ENCODE measurements around the gene MLKL.
A peak's percentile ranks its signal among the peaks of the same experiment; 100 is the strongest.
"Not testable (repeated sequence)": the region's sequence is repeated elsewhere in the genome, so short reads cannot be mapped to it uniquely, and the experiment has no call there.

MLKL gene

DNA sequence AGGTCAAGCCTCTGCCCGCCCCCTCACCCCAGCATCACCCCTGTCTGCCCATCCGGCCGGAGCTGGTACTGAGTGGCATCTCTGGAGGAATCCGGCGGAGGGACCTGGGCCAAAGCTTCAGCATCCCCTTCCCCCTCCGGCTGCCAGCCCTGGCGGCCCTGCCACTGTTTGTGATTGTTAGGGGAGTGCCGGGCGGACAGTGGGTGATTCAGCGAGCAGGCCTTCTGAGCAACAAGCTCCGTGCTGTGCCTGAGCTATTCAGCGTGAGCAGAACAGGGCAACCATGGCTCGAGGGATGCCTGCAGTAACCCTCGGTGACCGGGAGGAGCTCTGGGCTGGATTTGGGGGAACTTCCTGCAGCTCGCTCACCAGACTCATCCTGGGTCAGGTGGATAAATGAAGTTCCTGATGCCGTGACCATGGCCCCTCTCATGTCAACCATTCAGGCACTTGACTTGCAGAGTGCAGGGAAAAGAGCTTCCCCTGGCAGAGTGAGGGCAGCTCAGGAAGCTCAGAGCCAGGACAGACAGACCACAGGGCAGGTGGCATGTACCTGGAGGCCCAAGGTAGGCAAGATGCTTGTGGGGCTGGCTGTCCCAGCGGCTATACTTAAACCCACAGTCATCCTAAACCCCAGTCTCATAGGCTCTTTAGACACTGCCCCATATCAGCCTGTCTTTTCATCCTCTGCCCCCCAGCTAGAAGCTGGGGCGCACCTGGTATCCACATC lies 24.3 kb upstream of the MLKL start:
- in situ Hi-C loops (cut with MboI; ENCODE audit: low sequenced_read_pairs) = no loop called here
- no peaks in the 10 kb centered on the region for H3K4me1 ChIP-seq
- no peaks in the 10 kb centered on the region for H3K27me3 ChIP-seq (ENCODE audit: low read depth)
- DNase-seq (ENCODE audit: low spot score in 2 of 2) = no peak
- H3K9me3 ChIP-seq = peaks cover 9% of the 10 kb centered on the region; the same call in 1 of the 2 replicates
- H3K4me3 ChIP-seq = no peak overlapping the region
- H3K36me3 ChIP-seq (replicated peaks) = no peaks in the 10 kb centered on the region

DNA sequence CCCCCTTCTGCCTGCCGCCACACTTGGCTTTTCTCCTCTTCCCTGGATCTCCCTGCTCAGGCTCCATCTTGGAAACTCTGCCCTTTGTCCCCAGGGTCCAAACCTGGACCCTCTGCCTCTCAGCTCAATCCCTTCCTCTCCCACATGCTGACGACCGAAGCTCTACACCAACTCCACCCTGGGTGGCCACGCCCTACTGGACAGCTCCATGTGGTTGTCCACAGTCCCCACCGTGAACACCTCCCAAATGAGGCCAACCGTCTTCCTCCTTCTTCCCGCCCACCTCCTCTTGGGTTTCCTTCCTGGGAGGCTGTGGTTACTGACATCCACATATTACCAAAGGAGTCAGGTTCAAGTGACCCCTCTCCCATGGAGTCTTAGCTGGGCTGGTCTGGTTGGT lies 22.6 kb upstream of the MLKL start:
- DNase-seq (ENCODE audit: low spot score in 2 of 2) = no peak
- no peaks in the 10 kb centered on the region for H3K4me1 ChIP-seq
- peaks cover 9% of the 10 kb centered on the region; the same call in 1 of the 2 replicates for H3K9me3 ChIP-seq
- no peaks in the 10 kb centered on the region for H3K36me3 ChIP-seq (replicated peaks)
- no peak overlapping the region for H3K4me3 ChIP-seq
- H3K27me3 ChIP-seq (ENCODE audit: low read depth) = no peaks in the 10 kb centered on the region
- in situ Hi-C loops (cut with MboI; ENCODE audit: low sequenced_read_pairs) = no loop called here

DNA sequence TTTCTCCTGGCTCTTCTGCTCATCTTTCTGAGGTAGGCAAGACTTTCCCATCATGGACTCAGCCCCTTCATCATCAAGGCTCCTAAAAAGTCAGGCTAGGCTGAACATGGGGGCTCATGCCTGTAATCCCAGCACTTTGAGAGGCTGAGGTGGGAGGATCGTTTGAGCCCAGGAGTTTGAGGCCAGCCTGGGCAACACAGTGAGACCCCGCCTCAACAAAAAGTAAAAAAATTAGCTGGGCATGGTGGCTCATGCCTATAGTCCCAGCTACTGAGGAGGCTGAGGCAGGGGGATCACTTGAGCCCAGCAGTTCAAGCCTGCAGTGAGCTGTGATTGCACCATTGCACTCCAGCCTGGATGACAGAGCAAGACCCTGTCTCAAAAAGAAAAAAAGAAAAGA lies 21.5 kb upstream of the MLKL start:
- H3K36me3 ChIP-seq (replicated peaks); H3K9me3 ChIP-seq; H3K27me3 ChIP-seq (ENCODE audit: low read depth); DNase-seq (ENCODE audit: low spot score in 2 of 2); H3K4me1 ChIP-seq; H3K4me3 ChIP-seq; in situ Hi-C loops (cut with MboI; ENCODE audit: low sequenced_read_pairs): not testable (repeated sequence)

DNA sequence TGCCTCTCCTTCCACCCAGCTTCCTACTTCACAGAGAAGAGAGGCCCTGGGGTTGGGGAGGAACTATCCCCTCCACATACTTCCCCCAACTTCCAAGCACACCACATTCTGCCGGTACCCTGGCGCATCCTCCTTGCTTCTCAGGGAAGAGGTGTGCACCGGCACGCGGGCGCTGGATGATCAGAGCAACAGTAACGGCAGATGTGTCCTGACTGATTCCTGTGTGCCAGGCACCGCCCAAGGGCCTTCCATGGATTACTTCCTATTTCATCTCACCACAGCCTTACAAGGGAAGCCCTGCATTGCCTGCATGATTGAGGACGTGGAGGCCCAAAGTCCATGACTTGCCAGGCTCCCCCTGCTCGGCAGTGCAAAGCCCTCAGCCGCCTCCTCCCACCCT lies 21.1 kb upstream of the MLKL start:
- Histone ChIP-seq H3K4me1 (no peaks in the 10 kb centered on the region), H3K36me3 (replicated peaks) (no peaks in the 10 kb centered on the region), H3K4me3 (no peak overlapping the region), H3K9me3 (peaks cover 2% of the 10 kb centered on the region; the same call in 1 of the 2 replicates), H3K27me3 (ENCODE audit: low read depth) (no peaks in the 10 kb centered on the region)
- in situ Hi-C loops (cut with MboI; ENCODE audit: low sequenced_read_pairs) = no loop called here
- DNase-seq (ENCODE audit: low spot score in 2 of 2) = no peak

DNA sequence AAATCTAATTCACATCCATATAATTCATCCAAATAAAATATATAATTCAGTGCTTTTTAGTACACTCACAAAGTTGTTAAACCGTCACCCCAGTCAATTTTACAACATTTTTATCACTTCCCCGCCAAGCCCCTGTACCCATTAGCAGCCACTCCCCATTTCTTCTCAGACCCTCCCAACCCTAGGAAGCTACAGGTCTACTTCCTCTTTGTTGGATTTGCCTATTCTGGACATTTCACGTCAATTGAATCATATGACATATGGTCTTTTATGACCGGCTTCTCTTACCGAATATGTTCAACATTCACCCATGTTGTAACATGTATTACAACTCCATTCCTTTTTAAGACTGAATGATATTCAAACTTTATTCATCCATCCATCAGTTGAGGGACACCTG lies 19.9 kb upstream of the MLKL start:
- in situ Hi-C loops (cut with MboI; ENCODE audit: low sequenced_read_pairs) = no loop called here
- Histone ChIP-seq H3K4me1 (no peaks in the 10 kb centered on the region), H3K9me3 (no peaks in the 10 kb centered on the region), H3K4me3 (no peak overlapping the region), H3K27me3 (ENCODE audit: low read depth) (no peaks in the 10 kb centered on the region), H3K36me3 (replicated peaks) (no peaks in the 10 kb centered on the region)
- no peak for DNase-seq (ENCODE audit: low spot score in 2 of 2)

DNA sequence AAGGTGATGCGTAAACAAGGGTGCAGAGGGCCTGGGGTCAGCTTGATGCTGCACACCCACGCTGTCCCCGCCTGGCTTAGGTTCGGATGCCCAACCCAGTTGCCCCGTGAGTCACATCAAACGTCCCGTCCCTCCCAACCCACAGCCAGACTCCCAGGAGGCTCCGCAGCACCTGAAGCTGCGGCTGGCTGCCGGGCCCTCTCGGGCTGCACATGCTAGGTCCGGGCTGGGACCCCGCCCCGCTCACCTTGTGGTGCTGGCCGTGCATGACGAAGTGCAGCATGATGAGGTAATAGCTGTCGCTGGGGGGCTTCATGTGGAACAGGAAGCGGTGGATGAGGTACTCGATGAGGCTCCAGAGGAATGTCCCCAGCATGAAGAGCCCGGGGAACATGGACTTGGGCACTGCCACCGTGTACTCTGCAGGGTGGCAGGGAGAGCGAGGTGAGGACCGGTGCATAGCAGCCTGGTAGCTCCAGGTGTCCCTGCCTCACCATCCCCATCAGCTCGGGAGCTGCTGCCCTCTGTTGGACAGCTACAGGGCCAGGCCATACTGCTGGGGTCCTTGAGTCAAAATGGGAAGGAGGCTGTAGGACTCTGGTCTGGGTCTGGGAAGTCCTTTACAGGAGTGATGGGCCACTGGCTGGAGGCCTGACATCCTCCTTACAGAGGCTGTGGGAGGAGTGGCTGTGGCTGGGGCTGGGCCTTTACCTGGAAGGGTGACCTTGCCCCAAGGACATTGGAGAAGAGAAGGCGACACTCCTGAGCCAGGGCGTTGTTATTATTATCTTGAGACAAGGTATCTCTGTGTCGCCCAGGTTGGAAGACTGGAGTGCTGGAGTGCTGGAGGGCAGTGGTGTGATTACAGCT lies 18.3 kb upstream of the MLKL start:
- Histone ChIP-seq H3K4me3 (no peak overlapping the region), H3K4me1 (no peaks in the 10 kb centered on the region), H3K27me3 (ENCODE audit: low read depth) (no peaks in the 10 kb centered on the region), H3K9me3 (no peaks in the 10 kb centered on the region), H3K36me3 (replicated peaks) (no peaks in the 10 kb centered on the region)
- in situ Hi-C loops (cut with MboI; ENCODE audit: low sequenced_read_pairs) = no loop called here
- no peak for DNase-seq (ENCODE audit: low spot score in 2 of 2)

DNA sequence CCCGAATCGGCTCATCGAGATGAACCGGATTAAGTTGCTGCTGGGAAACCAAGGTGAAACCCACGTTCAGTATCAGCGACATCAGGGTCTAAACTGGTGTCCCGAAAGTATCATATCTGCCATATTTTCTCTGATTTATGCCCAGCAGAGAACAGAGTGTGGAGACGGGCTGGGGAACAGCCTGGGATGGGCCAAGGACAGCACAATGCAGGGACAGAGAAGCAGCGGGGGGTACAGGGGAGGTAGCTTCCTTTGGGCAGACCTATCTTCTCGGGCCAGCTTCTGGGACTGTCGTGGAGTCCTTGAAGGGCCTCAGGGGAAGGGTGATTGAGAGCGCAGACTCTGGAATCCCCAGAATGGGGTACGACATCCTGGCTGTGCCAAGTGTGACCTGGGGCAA lies 17.5 kb upstream of the MLKL start:
- H3K27me3 ChIP-seq (ENCODE audit: low read depth) = no peaks in the 10 kb centered on the region

DNA sequence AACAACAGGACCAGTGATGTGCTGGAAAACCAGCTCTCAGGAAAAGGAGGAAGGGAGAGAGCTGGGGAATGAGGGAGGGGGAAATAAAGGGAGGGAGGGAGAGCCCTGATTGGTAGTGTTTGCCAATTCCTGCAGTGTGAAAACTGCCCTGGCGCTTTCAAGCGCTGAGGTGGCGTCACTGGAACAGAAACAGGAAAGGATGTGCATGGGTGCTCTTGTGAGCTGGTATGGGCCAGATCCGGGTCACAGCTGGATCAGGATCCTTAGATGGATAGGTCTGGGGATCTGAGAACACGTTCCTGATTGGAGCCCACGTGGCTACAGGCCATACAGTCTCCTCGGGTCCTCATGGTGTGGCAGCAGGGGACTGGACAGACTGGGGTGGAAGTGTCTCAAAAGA lies 16.7 kb upstream of the MLKL start:
- H3K4me3 ChIP-seq = no peak overlapping the region
- no peaks in the 10 kb centered on the region for H3K9me3 ChIP-seq
- in situ Hi-C loops (cut with MboI; ENCODE audit: low sequenced_read_pairs) = no loop called here
- no peaks in the 10 kb centered on the region for H3K4me1 ChIP-seq
- no peaks in the 10 kb centered on the region for H3K27me3 ChIP-seq (ENCODE audit: low read depth)
- DNase-seq (ENCODE audit: low spot score in 2 of 2) = no peak
- no peaks in the 10 kb centered on the region for H3K36me3 ChIP-seq (replicated peaks)

More for the DNA sequence above, 17.5 kb upstream of the MLKL start:
- no peak for DNase-seq (ENCODE audit: low spot score in 2 of 2)
- in situ Hi-C loops (cut with MboI; ENCODE audit: low sequenced_read_pairs) = no loop called here
- H3K9me3 ChIP-seq = no peaks in the 10 kb centered on the region
- H3K4me3 ChIP-seq = no peak overlapping the region
- H3K36me3 ChIP-seq (replicated peaks) = no peaks in the 10 kb centered on the region
- no peaks in the 10 kb centered on the region for H3K4me1 ChIP-seq

DNA sequence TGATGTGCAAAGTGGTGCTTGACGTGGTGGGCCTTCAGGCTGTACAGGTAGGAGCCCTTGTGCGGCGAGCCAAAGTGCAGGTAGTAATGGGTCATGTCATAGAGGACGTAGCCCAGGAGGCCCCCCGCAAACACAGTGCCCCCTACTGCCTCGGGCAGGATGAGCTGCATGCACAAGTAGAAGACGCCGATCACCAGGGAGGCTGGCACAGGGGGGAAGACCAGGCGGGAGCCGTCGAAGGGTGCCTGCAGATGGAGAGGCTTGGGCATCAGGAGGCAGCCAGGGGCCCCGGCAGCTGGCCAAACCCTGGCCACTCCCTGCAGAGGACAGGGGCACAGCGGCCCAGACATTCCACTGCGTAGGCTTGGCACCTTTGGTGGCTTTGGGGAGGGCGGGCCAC lies 15.7 kb upstream of the MLKL start:
- Histone ChIP-seq H3K27me3 (ENCODE audit: low read depth) (no peaks in the 10 kb centered on the region), H3K4me3 (no peak overlapping the region), H3K4me1 (no peaks in the 10 kb centered on the region), H3K9me3 (no peaks in the 10 kb centered on the region), H3K36me3 (replicated peaks) (no peaks in the 10 kb centered on the region)
- in situ Hi-C loops (cut with MboI; ENCODE audit: low sequenced_read_pairs) = no loop called here
- no peak for DNase-seq (ENCODE audit: low spot score in 2 of 2)

DNA sequence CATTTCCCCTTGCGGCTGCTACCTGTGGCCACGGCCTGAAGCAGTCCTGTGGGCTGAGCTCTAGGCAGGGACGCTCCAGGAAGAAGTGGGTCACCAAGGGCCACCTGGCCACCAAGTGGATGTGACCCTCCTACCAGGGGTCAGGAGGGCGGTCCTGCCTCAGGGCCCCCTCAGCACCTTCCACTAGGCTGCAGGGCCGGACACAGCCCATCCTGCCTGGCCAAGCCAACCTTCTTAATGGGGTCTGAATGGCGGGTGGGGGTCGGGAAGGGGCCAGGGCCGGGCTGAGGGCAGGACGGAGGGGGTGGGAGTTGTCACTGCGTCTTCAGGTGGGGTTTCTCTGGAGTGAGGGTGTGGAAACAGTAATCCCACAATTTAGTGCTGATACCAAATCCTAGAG lies 13.2 kb upstream of the MLKL start:
- in situ Hi-C loops (cut with MboI; ENCODE audit: low sequenced_read_pairs) = no loop called here
- no peak for DNase-seq (ENCODE audit: low spot score in 2 of 2)
- Histone ChIP-seq H3K4me3 (no peak overlapping the region), H3K9me3 (no peaks in the 10 kb centered on the region), H3K36me3 (replicated peaks) (no peaks in the 10 kb centered on the region), H3K27me3 (ENCODE audit: low read depth) (no peaks in the 10 kb centered on the region), H3K4me1 (peaks cover 4% of the 10 kb centered on the region)

DNA sequence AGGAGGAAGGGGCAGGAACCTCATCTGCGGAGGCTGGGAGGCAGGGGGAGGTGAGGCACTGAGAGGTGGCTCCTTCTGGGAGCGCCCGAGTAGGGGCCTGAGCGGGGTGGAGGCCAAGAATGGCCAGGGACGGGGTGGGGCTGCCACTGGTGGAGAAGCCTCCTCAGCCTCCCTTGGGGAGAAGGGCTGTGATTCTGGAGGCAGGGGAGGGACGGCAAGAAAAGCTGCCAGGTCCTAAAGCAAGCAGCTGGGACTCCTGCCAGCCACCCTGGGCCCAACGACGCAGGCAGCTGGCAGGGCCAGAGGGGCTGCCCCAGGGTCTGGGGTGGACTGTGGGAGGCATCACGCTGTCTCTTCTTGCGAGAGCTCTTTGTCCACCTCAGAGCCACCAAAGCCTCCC lies 12.7 kb upstream of the MLKL start:
- in situ Hi-C loops (cut with MboI; ENCODE audit: low sequenced_read_pairs) = no loop called here
- Histone ChIP-seq H3K4me1 (peaks cover 4% of the 10 kb centered on the region), H3K36me3 (replicated peaks) (no peaks in the 10 kb centered on the region), H3K4me3 (no peak overlapping the region), H3K9me3 (no peaks in the 10 kb centered on the region), H3K27me3 (ENCODE audit: low read depth) (no peaks in the 10 kb centered on the region)
- no peak for DNase-seq (ENCODE audit: low spot score in 2 of 2)

DNA sequence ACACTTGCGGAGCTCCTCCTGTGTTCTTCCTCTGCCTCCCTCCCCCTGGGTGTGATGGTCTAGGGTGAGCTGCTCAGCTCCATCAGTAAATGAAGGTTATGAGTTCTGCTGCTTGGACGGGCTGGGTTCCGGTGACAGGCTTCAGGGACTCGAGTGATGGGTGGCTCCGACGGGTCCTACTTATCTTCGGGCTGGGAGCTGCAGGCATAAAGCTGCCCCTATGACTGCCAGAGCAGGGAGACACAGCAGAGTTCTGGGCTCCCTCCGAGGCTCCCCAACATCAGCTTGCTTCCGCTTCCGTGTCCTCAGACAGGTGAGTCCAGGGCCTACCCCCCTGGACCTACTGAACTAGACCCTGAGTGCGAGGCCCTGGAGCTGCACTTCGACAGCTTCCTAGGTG lies 11.3 kb upstream of the MLKL start:
- no peak overlapping the region for H3K4me3 ChIP-seq
- in situ Hi-C loops (cut with MboI; ENCODE audit: low sequenced_read_pairs) = no loop called here
- DNase-seq (ENCODE audit: low spot score in 2 of 2) = no peak
- peaks cover 4% of the 10 kb centered on the region for H3K4me1 ChIP-seq
- H3K9me3 ChIP-seq = no peaks in the 10 kb centered on the region
- H3K27me3 ChIP-seq (ENCODE audit: low read depth) = no peaks in the 10 kb centered on the region
- H3K36me3 ChIP-seq (replicated peaks) = no peaks in the 10 kb centered on the region

DNA sequence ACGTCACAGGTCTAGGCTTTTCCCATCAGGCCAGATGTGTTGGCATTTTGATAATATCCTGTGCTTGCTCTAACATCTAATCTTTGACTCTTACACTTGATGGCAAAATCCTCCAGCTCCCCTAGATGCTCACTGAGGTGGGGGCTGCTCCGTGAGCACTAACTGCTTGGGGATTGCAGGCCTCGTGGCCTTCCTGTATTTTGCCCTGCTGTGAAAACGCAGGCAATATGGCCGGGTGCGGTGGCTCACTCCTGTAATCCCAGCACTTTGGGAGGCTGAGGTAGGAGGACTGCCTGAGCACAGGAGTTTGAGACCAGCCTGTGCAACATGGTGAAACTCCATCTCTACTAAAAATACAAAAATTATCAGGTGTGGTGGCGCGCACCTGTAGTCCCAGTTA lies 9.7 kb upstream of the MLKL start:
- no peaks in the 10 kb centered on the region for H3K36me3 ChIP-seq (replicated peaks)
- no peak for DNase-seq (ENCODE audit: low spot score in 2 of 2)
- in situ Hi-C loops (cut with MboI; ENCODE audit: low sequenced_read_pairs) = no loop called here
- no peaks in the 10 kb centered on the region for H3K27me3 ChIP-seq (ENCODE audit: low read depth)
- peaks cover 4% of the 10 kb centered on the region for H3K4me1 ChIP-seq
- H3K9me3 ChIP-seq = no peaks in the 10 kb centered on the region
- H3K4me3 ChIP-seq = no peak overlapping the region

DNA sequence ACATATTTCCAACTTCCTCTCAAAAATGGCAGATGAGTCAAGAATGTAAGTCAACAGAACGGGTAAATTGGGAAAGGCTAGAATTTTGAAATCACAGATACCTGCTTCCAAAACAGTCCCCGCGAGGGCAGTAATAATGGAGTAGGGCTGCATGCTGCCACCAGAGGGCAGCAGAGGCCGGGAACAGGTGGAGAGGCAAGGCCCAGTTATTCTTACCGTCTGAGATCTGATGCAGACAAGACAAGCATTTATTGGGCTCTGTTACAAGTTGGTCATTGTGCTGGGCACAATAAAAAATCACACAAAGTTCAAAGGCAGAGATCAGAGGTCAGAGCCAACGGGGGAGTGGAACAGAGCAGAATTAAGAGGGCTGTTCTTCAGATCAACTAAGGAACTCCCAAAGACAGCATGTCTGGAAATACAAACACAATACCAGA lies 8.8 kb upstream of the MLKL start:
- H3K36me3 ChIP-seq (replicated peaks) = no peaks in the 10 kb centered on the region
- in situ Hi-C loops (cut with MboI; ENCODE audit: low sequenced_read_pairs) = loop anchor here (5.0 kb wide), 1 partner anchor 153 kb away; no protein-coding TSS in a partner anchor
- H3K9me3 ChIP-seq = no peaks in the 10 kb centered on the region
- H3K4me1 ChIP-seq = peaks cover 4% of the 10 kb centered on the region
- no peaks in the 10 kb centered on the region for H3K27me3 ChIP-seq (ENCODE audit: low read depth)
- no peak overlapping the region for H3K4me3 ChIP-seq
- DNase-seq (ENCODE audit: low spot score in 2 of 2) = peak; percentile 78 to 90

Data from HAP-1 (cell line).